HepG2 (cell line): ENCODE data around the gene NCOA6. TPM values are rescaled to one million over a fixed set of nuclear protein-coding genes. Genes with fewer than 3 reads are reported as not detected.
A peak's percentile ranks its signal among the peaks of the same experiment; 100 is the strongest.

Experiments used
- ARID4A ChIP-seq: sonication (generic); formaldehyde crosslinking; IDR thresholded peaks from 2 replicates; pipeline ENCODE4 v1.5.0; 2020; ENCODE audit warnings: mild to moderate bottlenecking, missing genetic modification reagents, borderline replicate concordance
- HOXA5 ChIP-seq: sonication (generic); formaldehyde crosslinking; IDR thresholded peaks from 2 replicates; pipeline ENCODE4 v1.4.0; 2020; ENCODE audit warnings: missing genetic modification reagents
- KAT2B ChIP-seq: fragments of 150-350 bp; IDR thresholded peaks from 2 replicates; pipeline ENCODE4 v1.6.1; 2014; ENCODE audit warnings: low read depth, low read length, borderline replicate concordance
- POGZ ChIP-seq: sonication (generic); formaldehyde crosslinking; IDR thresholded peaks from 2 replicates; pipeline ENCODE4 v1.4.0; 2020; ENCODE audit warnings: mild to moderate bottlenecking, missing genetic modification reagents
- RAD21 ChIP-seq: fragments of 450-650 bp; formaldehyde crosslinking; IDR thresholded peaks from 2 replicates; pipeline ENCODE4 v1.5.0; 2020; ENCODE audit warnings: mild to moderate bottlenecking
- TFDP2 ChIP-seq: sonication (generic); formaldehyde crosslinking; IDR thresholded peaks from 2 replicates; pipeline ENCODE4 v1.4.0; 2020; ENCODE audit warnings: missing genetic modification reagents
- ZBED4 ChIP-seq: sonication (generic); formaldehyde crosslinking; IDR thresholded peaks from 2 replicates; pipeline ENCODE4 v1.4.0; 2020; ENCODE audit warnings: missing genetic modification reagents, borderline replicate concordance
- ZNF441 ChIP-seq: sonication (generic); formaldehyde crosslinking; IDR thresholded peaks from 2 replicates; pipeline ENCODE4 v1.7.0; 2021; ENCODE audit warnings: missing genetic modification reagents, borderline replicate concordance
- ZNF451 ChIP-seq: sonication (generic); formaldehyde crosslinking; IDR thresholded peaks from 2 replicates; pipeline ENCODE4 v1.5.0; 2020; ENCODE audit warnings: mild to moderate bottlenecking, missing genetic modification reagents
- ZNF570 ChIP-seq: sonication (generic); formaldehyde crosslinking; IDR thresholded peaks from 2 replicates; pipeline ENCODE4 v1.4.0; 2020; ENCODE audit warnings: mild to moderate bottlenecking, missing genetic modification reagents, borderline replicate concordance
- ZNF776 ChIP-seq: sonication (generic); formaldehyde crosslinking; IDR thresholded peaks from 2 replicates; pipeline ENCODE4 v1.4.0; 2020; ENCODE audit warnings: mild to moderate bottlenecking, missing genetic modification reagents
- polyA plus RNA-seq, 8 experiments: library from polyadenylated mRNA; depleted of rRNA in 3 of 8; stranded (reverse) in 7 of 8; unstranded in 1 of 8; fragments of >200 nt; fragmentation: Illumina TruSeq in 4 of 8; extraction: Trizol in 4 of 8; gene quantifications; 2 replicates each; pipeline versions ENCODE4 v1.2.1 to v1.2.3, GENCODE V29; 2011 to 2016; ENCODE audit warnings: low read depth in 4 of 8, missing spikeins in 1 of 8, mixed read lengths in 1 of 8; ENCODE audit not compliant: insufficient read depth in 1 of 8
- total RNA-seq, 5 experiments: library from RNA; depleted of rRNA; stranded (reverse); fragments of >200 nt; fragmentation: Illumina TruSeq; extraction: Trizol; gene quantifications; 2 replicates each; pipeline ENCODE4 v1.2.3, GENCODE V29; 2016; ENCODE audit warnings: low read depth in 1 of 5
- TF ChIP-seq, protein P1 (sequence below): IDR thresholded peaks from 2 replicates; pipeline ENCODE4 v1.6.1; 2012; ENCODE audit warnings: low read depth, low read length, improper control_type of control experiment
- TF ChIP-seq, protein P2 (sequence below): IDR thresholded peaks from 2 replicates; pipeline ENCODE4 v1.6.1; 2016; ENCODE audit warnings: mild to moderate bottlenecking

Gene NCOA6
- total and polyA plus RNA-seq, 2 of the 13 experiments (the other 11 are each of a cell fraction or from before 2014, with no cell fraction given), result 11.2 to 29.3 TPM

DNA sequence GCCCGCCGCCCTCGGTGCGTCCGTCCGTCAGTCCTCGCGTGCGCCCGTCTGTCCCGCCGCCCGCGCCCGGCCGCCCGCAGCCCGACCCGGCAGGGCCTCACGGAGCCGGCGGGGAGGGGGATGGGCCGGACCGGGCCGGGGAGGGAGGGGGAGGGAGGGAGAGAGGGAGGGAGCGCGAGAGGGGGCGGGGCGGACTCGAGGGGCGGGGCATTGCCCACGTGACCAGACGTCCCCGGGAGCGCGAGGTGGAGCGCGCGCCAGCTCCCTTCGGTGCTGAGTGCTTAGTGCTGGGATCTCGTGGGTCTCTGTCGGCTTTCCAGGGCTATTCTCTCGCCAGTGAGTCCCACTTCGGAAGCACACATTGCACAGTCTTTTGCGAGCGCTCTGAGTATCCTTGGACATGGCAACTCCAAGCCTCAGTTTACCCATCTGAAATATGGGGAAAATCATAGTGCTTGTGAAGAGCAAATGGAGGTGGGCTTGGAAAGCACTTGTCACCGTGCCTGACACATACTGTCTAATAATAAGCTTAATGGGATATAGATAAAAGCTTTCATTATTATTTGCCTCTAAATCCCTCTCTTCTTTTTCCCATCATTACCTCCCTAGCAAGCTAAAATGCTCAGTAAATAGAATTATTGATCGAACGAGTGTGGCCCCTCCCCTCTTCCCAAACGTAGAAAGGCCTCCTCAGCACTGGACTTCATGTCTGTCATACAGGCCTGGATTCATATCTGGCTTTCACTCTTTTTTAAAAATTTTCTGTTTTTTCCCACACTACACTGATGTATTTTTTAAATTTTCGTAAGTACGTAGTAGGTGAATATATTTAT, at the start of gene NCOA6 (continued):
- peak; percentile 73 for TF ChIP-seq ZBED4 (CRISPR knock-in tag)
- TF ChIP-seq TFDP2 (CRISPR knock-in tag), result peak; percentile 79
- TF ChIP-seq, protein P1, sequence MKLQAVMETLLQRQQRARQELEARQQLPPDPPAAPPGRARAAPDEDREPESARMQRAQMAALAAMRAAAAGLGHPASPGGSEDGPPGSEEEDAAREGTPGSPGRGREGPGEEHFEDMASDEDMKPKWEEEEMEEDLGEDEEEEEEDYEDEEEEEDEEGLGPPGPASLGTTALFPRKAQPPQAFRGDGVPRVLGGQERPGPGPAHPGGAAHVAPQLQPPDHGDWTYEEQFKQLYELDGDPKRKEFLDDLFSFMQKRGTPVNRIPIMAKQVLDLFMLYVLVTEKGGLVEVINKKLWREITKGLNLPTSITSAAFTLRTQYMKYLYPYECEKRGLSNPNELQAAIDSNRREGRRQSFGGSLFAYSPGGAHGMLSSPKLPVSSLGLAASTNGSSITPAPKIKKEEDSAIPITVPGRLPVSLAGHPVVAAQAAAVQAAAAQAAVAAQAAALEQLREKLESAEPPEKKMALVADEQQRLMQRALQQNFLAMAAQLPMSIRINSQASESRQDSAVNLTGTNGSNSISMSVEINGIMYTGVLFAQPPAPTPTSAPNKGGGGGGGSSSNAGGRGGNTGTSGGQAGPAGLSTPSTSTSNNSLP, result no peak
- TF ChIP-seq ZNF570, result no peak
- 0 out of 2 replicates have a peak, but pooled peaks have one; percentile 67 for TF ChIP-seq HOXA5 (CRISPR knock-in tag)
- TF ChIP-seq, protein P2, sequence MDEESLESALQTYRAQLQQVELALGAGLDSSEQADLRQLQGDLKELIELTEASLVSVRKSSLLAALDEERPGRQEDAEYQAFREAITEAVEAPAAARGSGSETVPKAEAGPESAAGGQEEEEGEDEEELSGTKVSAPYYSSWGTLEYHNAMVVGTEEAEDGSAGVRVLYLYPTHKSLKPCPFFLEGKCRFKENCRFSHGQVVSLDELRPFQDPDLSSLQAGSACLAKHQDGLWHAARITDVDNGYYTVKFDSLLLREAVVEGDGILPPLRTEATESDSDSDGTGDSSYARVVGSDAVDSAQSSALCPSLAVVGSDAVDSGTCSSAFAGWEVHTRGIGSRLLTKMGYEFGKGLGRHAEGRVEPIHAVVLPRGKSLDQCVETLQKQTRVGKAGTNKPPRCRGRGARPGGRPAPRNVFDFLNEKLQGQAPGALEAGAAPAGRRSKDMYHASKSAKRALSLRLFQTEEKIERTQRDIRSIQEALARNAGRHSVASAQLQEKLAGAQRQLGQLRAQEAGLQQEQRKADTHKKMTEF (CRISPR knock-in tag), result peak; percentile 59
- TF ChIP-seq KAT2B, result 0 out of 2 replicates have a peak, but pooled peaks have one; percentile 39
- TF ChIP-seq ZNF441 (CRISPR knock-in tag), result 0 out of 2 replicates have a peak, but pooled peaks have one; percentile 24
- TF ChIP-seq POGZ (CRISPR knock-in tag), result peak; percentile 30; the same call in 1 of the 2 replicates
- TF ChIP-seq ARID4A (CRISPR knock-in tag), result peak; percentile 41; the same call in 1 of the 2 replicates
- TF ChIP-seq ZNF776 (CRISPR knock-in tag), result 0 out of 2 replicates have a peak, but pooled peaks have one; percentile 26
- TF ChIP-seq ZNF451 (CRISPR knock-in tag), result no peak
- TF ChIP-seq RAD21, result 0 out of 2 replicates have a peak, but pooled peaks have one; percentile 2
